GM06990 (cell line): ENCODE results near the gene IFI30.

Source experiments
- DNase-seq: peaks from one replicate; pipeline ENCODE4 v3.0.0-alpha.2; 2011; ENCODE audit not compliant: insufficient read length; ENCODE audit errors: extremely low read depth
- H3K27me3 ChIP-seq: replicated peaks from 2 replicates; pipeline ENCODE4 v1.6.0; 2011; ENCODE audit warnings: low read length; ENCODE audit not compliant: control insufficient read depth, insufficient read depth
- H3K36me3 ChIP-seq: 2 replicates; pipeline ENCODE4 v1.5.1; 2011; ENCODE audit warnings: low read length; ENCODE audit not compliant: control insufficient read depth, insufficient read depth
- H3K4me3 ChIP-seq: replicated peaks from 2 replicates; pipeline ENCODE4 v1.5.1; 2011; ENCODE audit warnings: low read depth, mild to moderate bottlenecking, control low read depth, low read length
- TF ChIP-seq, protein P1 (sequence below): IDR thresholded peaks from 2 replicates; pipeline ENCODE4 v1.5.1; 2011; ENCODE audit warnings: low read length, control low read depth, mild to moderate bottlenecking, inconsistent platforms; ENCODE audit not compliant: insufficient read depth, poor library complexity, severe bottlenecking

Gene IFI30

DNA sequence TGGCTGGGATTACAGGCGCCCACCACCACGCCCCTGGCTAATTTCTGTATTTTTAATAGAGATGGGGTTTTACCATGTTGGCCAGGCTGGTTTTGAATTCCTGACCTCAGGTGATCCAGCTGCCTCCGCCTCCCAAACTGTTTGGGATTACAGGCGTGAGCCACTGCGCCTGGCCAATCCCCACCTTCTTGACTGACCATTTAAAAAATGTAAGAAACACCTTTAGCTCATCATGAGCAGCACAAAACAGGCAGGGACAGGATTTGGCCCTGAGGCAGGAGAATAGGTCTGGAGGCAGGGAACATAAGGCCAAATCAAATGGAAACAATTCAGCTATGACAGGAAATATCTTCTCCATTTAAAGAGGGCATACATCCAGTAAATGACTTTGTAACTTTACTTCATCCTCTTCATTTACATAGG is 18.0 kb downstream of the IFI30 start:
- DNase-seq, result no peak
- H3K36me3 ChIP-seq, result peaks cover 6% of the 10 kb centered on the region
- H3K27me3 ChIP-seq, result no peaks in the 10 kb centered on the region
- H3K4me3 ChIP-seq, result peak overlapping the region; percentile 42
- TF ChIP-seq, protein P1, sequence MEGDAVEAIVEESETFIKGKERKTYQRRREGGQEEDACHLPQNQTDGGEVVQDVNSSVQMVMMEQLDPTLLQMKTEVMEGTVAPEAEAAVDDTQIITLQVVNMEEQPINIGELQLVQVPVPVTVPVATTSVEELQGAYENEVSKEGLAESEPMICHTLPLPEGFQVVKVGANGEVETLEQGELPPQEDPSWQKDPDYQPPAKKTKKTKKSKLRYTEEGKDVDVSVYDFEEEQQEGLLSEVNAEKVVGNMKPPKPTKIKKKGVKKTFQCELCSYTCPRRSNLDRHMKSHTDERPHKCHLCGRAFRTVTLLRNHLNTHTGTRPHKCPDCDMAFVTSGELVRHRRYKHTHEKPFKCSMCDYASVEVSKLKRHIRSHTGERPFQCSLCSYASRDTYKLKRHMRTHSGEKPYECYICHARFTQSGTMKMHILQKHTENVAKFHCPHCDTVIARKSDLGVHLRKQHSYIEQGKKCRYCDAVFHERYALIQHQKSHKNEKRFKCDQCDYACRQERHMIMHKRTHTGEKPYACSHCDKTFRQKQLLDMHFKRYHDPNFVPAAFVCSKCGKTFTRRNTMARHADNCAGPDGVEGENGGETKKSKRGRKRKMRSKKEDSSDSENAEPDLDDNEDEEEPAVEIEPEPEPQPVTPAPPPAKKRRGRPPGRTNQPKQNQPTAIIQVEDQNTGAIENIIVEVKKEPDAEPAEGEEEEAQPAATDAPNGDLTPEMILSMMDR, result no peak

DNA sequence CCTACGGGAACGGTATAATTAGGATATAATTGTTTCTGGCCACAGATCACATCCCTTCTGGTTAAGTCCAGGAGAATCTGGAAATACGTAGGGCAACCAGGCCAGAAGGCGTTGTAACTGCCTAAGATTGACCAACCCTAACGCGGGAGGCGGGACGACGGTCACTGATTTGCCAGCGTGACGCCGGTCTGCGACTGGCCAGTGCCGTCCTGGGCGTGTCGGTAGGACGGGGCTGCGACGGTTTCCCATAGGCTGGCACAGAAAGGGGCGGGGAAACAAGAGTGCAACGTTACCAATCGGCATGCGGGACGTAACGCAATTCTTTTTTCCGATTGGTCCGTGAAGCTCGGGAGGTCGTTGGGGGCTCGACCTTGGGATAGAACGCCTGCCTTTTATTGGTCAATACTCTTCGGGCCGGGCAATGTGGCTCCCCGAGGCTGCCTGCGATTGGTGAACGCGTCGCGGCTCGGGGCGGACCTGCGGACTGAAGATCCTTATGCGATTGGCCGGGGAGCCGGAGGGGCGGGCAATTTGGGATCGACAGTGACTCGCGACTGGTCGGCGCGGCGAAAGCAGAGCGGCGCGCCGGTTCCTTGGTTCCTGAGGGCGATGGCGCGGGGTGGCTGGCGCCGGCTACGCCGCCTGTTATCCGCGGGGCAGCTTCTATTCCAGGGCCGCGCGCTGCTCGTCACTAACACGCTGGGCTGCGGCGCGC is 19.2 kb downstream of the IFI30 start, which contains the start of gene MPV17L2:
TSS of gene MPV17L2 (plus strand) at position 546 of the 715 bp plus-strand sequence. CDS start at position 610, 64 bp downstream.
- TF ChIP-seq, protein P1, result no peak
- Histone ChIP-seq H3K36me3 (peaks cover 9% of the 10 kb centered on the region), H3K27me3 (no peaks in the 10 kb centered on the region), H3K4me3 (peak within 1 kb of the TSS; percentile 70)
- peak; percentile 99 for DNase-seq

DNA sequence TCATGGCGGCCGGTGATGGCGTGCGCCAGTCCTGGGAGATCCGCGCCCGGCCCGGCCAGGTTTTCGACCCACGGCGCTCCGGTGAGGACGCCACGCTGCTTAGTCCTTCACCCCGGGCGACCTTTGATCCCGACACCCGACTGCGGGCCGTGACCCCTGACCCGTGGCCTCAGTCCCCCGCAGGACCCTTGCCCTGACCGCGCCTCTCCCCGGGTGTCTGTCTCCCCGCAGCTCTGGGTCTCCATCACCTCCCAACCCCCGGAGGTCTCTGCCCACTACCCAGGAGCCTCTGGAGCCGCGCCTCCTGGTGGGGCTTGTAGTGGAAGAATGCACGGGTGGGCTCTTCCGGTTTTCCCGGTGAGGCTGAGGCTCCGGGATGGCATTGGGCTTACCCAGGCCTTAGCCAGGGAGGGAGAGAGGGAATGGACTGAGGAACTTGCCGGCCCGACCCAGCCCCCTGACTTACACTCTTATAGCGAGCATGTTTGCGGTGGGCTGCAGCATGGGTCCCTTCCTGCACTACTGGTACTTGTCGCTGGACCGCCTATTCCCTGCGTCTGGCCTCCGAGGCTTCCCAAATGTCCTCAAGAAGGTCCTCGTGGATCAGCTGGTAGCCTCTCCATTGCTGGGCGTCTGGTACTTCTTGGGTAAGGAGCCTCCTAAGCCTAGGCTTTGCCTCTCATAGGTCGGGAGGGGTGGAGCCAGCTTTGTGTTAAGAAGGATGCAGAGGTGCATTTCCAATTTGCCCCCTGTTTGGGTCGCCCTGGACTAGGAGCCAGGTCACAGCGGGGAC is 20.0 kb downstream of the IFI30 start:
- no peaks in the 10 kb centered on the region for H3K27me3 ChIP-seq
- peak overlapping the region; percentile 70 for H3K4me3 ChIP-seq
- H3K36me3 ChIP-seq, result peaks cover 12% of the 10 kb centered on the region
- TF ChIP-seq, protein P1, result no peak
- DNase-seq, result no peak

DNA sequence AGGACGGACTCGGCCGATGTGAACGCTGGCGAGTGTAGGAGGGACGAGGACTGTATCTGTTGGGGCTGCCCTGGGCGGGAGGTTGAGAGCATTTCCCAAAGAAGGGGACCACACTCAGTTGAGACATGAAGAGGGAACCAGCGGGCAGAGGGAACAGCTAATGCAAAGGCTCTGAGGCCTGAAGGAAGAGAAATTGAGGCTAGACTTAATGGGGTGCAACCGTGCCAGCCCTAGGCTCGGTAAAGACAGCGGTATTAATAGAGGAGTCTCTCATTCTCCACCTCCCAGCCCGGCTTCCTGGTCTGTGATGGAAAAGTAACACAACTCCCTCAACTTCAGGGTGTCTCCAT is 20.5 kb downstream of the IFI30 start:
- no peak for DNase-seq
- Histone ChIP-seq H3K36me3 (peaks cover 13% of the 10 kb centered on the region), H3K4me3 (peak overlapping the region; percentile 70), H3K27me3 (no peaks in the 10 kb centered on the region)
- TF ChIP-seq, protein P1, result no peak

DNA sequence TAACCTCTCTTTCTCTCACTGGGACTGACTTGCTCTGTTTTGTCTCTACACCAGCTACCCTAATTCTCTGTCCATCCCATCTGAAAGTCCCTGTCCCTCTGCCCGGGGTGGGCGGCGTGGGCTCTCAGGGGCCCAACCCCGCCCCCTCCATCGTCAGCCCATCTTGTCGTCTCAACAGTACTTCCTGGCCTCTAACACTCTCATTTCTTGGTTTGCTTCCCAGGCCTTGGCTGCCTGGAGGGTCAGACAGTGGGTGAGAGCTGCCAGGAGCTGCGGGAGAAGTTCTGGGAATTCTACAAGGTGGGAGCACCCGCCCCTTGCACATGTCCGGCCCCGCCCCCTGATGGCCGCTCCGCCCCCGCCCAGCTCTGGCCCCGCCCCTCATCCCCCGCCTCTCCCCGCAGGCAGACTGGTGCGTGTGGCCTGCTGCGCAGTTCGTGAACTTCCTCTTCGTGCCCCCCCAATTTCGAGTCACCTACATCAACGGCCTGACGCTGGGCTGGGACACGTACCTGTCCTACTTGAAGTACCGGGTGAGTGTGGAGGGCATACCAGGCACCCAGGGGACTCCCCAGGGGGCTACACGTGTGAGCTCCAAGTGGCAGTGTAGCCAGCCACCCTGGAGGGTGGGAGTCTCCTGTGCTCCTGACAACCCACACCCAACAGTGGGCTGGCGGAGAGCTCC is 21.1 kb downstream of the IFI30 start:
- Histone ChIP-seq H3K4me3 (peak overlapping the region; percentile 70), H3K36me3 (peaks cover 13% of the 10 kb centered on the region), H3K27me3 (no peaks in the 10 kb centered on the region)
- peak; percentile 65 for DNase-seq
- TF ChIP-seq, protein P1, result no peak
